ENCODE results near the gene RPS6KA1.
"Not testable (repeated sequence)": the region's sequence is repeated elsewhere in the genome, so short reads cannot be mapped to it uniquely, and the experiment has no call there.

RPS6KA1 gene

GRCh38 chr1:26529655-26530409 lies at the start of gene RPS6KA1:
RPS6KA1 (plus strand) TSS chr1:26529761; CDS start chr1:26529921, 160 bp downstream.
- DNase-seq, result no peak

- DNase-seq, result no peak
Observed at GRCh38 chr1:26482921-26483320, 46.6 kb upstream of the RPS6KA1 start.

DNA sequence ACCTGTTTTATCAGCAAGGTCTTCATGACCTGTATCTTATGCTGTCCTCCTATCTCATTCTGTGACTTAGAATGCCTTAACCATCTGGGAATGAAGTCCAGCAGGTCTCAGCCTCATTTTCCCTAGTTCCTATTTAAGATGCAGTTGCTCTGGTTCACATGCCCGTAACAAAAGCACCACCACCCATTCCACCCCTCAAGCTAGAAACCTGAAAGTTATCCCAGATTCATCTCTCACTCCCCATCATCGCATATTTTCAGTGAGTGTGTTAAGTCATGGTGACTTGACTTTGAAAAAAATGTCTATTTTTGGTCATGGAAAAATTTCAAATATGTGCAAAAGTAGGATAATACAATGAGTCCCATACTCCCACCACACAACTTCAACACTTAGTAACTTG lies 45.6 kb upstream of the RPS6KA1 start:
- DNase-seq, result no peak

GRCh38 chr1:26490155-26490554 lies 39.4 kb upstream of the RPS6KA1 start:
- no peak for DNase-seq

DNA sequence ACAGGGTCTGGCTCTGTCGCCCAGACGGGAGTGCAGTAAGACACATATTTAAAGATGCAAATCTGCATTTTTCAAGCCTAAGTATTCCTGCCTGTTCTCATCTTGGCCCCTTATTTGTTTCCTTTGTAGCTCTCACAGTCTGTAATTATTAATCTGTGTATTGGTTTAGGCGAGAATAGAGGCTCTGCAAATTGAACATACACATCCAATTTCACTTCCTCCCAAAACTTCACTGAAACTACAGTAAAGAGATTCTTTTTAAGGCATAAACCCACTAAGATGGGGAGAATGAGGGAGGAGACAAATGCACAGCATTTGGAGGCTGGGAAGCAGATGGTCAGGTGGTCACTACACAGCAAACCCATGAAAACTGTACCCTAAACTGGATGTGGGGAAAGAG lies 36.3 kb upstream of the RPS6KA1 start:
- DNase-seq, result no peak

DNA sequence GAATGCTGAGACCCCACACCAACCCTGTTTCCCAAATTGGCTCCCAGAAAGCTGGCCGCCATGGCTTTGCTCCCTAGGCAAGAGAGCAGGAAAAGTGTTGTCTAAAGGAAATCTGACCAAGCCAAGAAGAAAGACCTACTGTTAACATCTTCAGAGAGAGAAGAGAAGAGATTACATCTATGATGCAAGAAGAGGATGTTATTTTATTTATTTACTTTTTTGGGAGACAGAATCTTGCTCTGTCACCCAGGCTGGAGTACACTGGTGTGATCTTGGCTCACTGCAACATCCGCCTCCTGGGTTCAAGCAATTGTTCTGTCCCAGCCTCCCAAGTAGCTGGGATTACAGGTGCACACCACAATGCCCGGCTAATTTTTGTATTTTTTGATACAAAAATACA lies 35.6 kb upstream of the RPS6KA1 start:
- DNase-seq, result no peak

- DNase-seq, result no peak
Observed at GRCh38 chr1:26496861-26497260, 32.7 kb upstream of the RPS6KA1 start.

GRCh38 chr1:26498894-26499293 lies 30.7 kb upstream of the RPS6KA1 start:
- no peak for DNase-seq

- DNase-seq, result no peak
Observed at GRCh38 chr1:26500488-26501175, 28.9 kb upstream of the RPS6KA1 start.

DNA sequence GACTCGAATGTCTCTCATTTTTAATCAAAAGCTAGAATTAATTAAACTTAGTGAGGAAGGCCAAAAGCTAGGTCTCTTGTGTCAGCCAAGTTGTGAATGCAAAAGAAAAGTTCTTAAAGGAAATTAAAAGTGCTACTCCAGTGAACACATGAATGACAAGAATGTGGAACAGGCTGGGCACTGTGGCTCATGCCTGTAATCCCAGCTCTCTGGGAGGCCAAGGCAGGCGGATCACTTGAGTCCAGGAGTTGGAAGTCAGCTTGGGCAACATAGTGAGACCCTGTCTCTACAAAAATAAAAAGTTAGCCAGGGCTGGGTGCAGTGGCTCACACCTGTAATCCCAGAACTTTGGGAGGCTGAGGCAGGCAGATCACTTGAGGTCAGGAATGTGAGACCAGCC lies 18.9 kb upstream of the RPS6KA1 start:
- DNase-seq, result not testable (repeated sequence)

GRCh38 chr1:26515836-26516235 lies 13.7 kb upstream of the RPS6KA1 start:
- not testable (repeated sequence) for DNase-seq

DNA sequence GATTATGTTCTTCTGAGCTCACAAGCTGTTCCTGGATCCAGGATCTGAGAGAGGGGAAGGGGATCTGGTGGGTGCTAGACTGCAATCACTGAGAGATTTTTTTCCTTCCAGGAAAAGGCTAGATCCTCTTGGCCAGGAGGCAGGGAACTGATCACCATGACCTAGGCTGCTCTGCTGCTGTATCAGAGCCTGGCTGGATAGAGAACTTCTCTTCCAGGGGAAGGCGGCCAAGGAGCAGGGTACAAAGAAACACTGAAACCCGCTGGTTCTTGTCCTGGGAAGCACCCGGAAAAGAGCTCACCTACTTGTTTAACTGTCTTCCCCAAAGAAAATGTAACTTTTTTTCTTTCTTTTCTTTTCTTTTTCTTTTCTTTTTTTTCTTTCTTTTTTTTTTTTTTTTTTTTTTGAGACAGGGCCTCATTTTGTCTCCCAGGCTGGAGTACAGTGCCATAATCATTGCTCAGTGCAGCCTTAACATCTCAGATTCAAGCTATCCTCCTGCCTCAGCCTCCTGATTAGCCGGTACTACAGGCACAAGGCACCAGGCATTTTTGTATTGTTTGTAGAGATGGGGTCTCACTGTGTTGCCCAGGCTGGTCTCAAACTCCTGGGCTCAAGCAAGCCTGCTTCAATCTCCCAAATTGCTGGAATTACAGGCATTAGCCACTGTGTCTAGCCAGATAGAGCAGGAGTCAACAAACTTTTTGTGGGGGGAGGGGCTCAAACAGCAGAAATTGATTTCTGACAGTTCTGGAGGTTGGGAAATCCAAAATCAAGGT lies 12.4 kb upstream of the RPS6KA1 start:
- DNase-seq, result no peak

DNA sequence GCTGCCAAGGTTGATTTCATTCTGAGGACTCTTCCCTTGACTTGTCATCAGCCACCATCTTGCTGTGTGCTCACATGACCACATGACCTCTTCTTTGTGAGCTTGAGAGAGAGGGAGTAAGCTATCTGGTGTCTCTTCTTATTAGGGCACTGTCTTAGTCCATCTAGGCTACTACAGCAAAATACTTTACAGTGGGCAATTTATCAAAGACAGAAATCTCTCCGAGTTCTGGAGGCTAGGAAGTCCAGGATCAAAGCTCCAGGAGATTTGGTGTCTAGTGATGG lies 11.9 kb upstream of the RPS6KA1 start:
- DNase-seq, result no peak

DNA sequence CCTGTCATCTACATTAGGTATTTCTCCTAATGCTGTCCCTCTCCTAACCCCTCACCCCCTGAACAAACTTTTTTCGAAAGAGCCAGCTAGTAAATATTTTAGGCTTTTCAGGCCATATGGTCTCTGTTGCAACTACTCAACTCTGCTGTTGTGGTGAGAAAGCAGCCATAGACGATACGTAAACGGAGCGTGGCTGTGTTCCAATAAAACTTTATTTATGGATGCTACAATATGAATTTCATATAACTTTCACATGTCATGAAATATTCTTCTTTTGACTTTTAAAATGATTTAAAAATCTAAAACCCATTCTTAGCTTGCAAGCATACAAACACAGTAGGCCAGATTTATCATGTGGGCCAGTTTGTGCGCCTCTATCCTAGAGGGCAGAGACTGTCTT lies 11.2 kb upstream of the RPS6KA1 start:
- DNase-seq, result no peak

DNA sequence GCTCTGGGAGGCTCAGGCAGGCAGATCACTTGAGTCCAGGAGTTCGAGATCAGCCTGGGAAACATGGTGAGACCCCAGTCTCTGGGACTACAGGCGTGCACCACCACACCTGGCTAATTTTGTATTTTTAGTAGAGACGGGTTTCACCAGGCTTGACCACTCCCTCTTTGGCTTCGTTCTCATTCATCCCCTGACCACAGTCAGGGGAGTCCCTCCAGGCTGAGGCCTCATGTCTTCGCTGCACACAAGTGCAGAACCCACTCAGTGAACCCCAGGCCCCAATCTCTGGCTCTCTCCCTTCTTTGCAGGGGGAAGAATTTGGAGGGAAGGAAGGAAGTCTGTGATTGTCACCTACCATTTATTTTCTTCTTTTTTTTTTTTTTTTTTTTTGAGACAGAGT lies 9.2 kb upstream of the RPS6KA1 start:
- DNase-seq, result no peak

DNA sequence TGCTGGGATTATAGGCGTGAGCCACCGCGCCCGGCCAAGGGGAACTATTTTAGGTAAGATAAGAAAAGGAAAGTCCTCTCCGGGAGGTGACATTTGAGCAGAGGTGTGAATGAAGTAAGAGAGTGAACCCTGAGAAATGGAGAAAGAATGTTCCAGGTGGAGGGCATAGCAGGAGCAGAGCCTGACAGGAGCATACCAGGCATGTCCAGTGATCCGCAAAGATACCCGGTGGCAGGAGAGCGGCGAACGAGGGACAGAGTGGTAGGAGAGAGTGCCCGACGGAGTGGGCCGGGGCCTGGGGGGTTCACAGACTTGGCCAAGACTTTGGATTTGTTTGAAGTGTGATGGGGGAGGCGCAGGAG lies 7.9 kb upstream of the RPS6KA1 start:
- no peak for DNase-seq

- DNase-seq, result no peak
Observed at GRCh38 chr1:26522073-26522472, 7.5 kb upstream of the RPS6KA1 start.

DNA sequence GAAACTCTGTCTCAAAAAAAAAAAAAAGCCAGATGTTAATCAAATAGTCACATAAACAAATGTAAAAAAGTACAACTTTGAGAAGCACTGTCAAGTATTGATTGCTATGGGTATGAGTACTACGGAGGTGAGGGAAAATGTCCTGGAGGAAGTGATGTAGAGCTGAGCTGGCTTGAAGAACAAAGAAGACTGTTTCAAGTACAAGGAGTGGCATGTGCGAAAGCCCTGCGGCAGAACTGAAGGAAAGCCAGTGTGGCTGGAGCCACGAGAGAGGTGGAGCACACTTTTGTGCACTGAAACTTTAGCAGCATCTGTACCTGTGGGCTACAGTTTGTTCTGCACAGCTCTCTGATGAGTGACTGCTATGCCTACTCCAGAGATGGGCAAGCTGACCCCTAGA lies 5.4 kb upstream of the RPS6KA1 start:
- no peak for DNase-seq

- DNase-seq, result no peak
Observed at GRCh38 chr1:26526287-26526686, 3.3 kb upstream of the RPS6KA1 start.

- DNase-seq, result no peak
Observed at GRCh38 chr1:26529405-26529654, 231 bp upstream of the RPS6KA1 start.

DNA sequence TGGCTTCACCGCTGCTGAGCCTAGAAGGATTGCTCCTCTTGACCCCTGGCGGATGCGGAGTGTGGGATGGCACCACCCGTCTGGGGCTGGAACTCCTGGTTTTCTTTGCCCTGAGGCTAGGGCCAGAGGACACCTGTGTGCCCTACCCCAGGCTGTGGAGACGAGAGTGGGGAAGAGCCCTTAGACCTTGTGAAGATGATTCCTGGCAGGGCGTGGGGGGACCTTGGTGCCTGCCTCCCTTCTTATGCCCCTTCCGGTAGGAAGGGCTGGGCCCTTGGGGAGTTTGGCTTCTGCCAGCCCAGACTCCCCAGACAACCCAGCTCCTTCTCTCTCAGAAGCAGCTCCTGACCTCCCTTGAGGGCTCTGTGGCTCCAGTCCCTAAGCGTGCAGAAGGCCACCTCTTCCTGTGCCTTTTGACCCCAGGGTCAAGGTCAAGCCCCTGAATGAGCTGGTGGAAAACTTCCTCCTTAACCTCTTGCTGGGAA lies 891 bp downstream of the RPS6KA1 start:
- DNase-seq, result no peak

DNA sequence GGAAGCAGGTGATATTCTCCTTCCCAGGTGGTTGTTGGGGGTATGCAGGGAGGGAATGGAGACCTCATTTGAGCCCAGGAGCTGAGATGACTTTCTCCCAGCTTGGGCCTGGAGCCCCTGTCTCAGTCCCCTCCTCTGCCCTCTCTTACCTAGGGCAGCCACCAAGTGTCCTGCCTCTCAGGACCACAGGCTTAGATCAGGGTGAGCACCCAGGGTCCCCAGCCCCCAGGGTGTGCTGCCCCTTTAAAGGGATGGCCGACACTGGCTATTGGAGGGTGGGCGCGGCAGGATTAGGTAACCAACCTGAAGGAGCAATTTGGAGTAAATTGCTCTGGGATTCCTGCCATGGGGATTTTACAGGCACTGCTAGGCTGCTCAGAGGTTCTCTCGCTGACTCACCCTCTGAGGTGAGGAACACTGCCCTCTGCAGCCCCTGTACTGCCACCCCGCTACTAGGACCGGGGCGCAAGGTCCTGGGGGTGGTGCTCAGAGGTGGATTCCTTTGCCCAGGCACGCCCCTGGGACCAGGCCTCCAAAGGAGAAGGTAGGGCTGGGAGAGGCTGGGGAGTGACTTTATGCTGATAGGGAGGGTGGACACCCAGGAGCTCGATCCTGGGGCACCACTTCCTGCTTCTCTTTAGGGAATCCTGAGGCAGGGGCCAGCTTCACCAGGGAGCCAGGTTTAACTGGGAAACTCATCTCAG lies 1.5 kb downstream of the RPS6KA1 start:
- no peak for DNase-seq

DNA sequence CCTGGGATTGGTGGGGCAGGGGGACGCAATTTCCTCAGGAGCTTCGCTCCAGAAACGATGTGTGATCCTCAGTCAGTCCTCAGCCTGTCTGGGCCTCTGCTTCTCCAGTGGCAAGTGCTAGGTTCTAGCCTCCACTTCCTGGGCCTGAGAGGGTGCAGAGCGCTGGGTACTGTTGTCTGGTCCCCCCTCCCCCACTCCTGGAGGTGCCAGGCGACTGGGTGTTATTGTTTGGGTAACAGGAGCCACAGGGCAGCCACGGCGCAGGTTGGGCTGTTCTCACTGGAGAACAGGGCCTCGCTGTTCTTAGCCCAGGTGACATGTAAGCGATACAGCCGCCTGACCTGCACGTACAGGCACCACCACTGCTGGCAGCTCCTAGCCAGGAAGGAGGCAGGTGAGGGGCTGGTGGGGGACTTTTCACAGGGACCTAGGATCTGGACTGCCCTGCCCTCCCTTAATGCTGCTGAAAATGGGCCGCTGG lies 2.1 kb downstream of the RPS6KA1 start:
- no peak for DNase-seq
